GM10266 (cell line): Measurements from ENCODE around the gene JAML.

Experiments used
- DNase-seq: peaks from one replicate; pipeline ENCODE4 v3.0.0; 2012; ENCODE audit errors: extremely low spot score
- TF ChIP-seq, protein P1 (sequence below): IDR thresholded peaks from 2 replicates; pipeline ENCODE4 v1.5.1; 2012; ENCODE audit warnings: mild to moderate bottlenecking, low read depth; ENCODE audit not compliant: control insufficient read depth, insufficient read depth; ENCODE audit errors: missing control alignments

Gene JAML

DNA sequence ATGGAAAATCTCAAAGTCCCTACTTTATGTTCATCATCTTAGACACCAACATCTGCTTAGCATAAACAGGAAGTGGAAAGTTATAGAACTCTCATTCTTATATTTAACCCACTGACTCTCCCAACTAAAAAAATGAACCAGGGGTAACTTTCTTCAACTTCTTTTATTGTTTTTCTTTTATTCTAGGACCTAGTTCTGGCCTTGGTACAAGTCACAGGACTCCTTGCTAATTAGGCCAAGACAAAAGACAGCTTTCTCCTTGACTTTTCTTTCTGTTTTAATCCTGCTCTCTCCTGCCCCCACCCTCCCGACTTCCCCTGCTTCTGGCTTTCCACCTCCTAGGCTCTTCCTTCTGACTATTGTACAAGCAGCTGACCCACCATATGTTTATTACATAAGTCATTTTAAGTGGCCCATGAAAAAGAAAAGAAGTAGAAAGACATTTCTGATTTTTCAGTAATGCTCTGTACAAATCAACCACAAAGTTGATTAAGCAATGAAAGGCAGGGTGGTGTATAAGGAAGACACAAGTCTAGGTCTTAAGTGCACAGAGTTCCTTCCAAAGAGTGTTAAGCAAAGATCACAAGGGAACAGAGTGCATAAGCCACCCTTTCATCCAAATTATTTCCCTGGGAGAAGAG lies 18.3 kb downstream of the JAML start:
- no peak for DNase-seq
- TF ChIP-seq, protein P1, sequence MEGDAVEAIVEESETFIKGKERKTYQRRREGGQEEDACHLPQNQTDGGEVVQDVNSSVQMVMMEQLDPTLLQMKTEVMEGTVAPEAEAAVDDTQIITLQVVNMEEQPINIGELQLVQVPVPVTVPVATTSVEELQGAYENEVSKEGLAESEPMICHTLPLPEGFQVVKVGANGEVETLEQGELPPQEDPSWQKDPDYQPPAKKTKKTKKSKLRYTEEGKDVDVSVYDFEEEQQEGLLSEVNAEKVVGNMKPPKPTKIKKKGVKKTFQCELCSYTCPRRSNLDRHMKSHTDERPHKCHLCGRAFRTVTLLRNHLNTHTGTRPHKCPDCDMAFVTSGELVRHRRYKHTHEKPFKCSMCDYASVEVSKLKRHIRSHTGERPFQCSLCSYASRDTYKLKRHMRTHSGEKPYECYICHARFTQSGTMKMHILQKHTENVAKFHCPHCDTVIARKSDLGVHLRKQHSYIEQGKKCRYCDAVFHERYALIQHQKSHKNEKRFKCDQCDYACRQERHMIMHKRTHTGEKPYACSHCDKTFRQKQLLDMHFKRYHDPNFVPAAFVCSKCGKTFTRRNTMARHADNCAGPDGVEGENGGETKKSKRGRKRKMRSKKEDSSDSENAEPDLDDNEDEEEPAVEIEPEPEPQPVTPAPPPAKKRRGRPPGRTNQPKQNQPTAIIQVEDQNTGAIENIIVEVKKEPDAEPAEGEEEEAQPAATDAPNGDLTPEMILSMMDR: no peak

GRCh38 chr11:118205606-118206378 lies 19.0 kb downstream of the JAML start:
- no peak for DNase-seq
- TF ChIP-seq, protein P1: no peak

DNA sequence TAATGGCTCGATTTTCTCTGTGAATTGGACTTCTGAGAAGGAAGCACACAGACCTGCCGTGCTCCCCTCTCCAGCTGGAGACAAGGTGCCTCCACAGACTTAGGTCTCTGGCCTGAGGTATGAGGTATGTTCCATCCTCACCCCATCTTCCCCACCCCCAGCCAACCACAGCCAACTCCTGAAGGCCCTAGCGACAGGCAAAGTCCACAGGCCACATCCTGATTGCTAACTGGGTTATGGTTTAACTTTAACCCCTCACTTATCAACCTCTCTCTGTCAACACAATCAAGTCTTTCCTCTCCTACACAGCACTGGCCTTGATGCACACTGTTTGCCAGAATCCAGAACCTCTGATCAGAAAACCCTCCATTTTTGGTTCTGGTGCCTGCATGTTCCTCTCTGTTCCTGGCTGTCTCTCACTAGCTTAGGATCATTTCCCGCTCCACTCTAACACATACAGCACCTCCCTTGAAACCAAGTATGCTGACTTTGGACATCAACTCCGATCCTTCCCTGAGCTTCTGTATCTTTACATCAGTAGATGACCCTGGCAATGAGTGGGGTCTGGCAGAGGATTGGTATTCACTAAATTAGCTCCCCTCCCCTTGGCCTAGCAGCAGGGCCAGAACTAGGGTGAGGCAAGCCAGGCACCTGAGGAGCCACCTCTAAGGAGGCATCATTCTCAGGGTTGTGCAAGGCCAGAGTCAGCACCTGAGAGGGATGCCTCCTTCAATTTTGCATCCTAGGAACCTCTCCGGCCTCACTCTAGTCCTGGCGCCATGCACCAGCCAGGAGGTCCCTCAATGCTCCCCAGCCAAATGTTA lies 22.0 kb downstream of the JAML start:
- DNase-seq: no peak
- TF ChIP-seq, protein P1: no peak

- TF ChIP-seq, protein P1: no peak
- no peak for DNase-seq
Observed at GRCh38 chr11:118201966-118202365, 22.8 kb downstream of the JAML start.

- DNase-seq: no peak
- TF ChIP-seq, protein P1: no peak
Observed at GRCh38 chr11:118200901-118201680, 23.7 kb downstream of the JAML start.

DNA sequence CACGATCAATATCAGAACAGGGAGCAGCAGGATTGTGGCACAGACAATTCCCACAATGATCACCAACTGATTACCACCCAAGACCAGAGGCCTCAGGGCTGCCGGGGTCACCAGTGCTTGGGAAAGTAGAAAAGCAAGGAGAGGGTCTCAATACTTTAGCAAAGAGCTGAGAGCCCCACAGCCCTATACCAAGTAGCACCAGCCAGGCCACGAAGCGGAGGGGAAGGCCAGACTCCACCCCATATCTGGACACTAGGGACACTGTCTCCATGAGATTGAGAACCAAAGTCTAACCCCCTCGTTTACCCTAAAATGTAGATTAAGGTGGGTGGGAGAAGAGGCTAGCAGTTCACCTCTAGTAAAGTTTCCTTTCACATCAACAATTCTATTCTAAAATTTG lies 24.3 kb downstream of the JAML start:
- TF ChIP-seq, protein P1: no peak
- DNase-seq: no peak
